PC-3 (cell line): ENCODE results near the gene NACC2.

ENCODE experiments used
- EZH2 ChIP-seq: fragments of 300-600 bp; sonication (generic); IDR thresholded peaks from one replicate; pipeline ENCODE4 v1.6.1; 2017; ENCODE audit warnings: antibody characterized with exemption, mild to moderate bottlenecking, low read length; ENCODE audit not compliant: unreplicated experiment
- EZH2phosphoT487 ChIP-seq: fragments of 300-600 bp; sonication (generic); IDR thresholded peaks from 2 replicates; pipeline ENCODE4 v1.6.1; 2018; ENCODE audit warnings: mild to moderate bottlenecking, antibody characterized with exemption, low read length, borderline replicate concordance
- TF ChIP-seq, protein P1 (sequence below): fragments of 300-600 bp; sonication (generic); conservative IDR thresholded peaks from 2 replicates; pipeline ENCODE4 v1.5.1; 2017; ENCODE audit warnings: antibody characterized with exemption, low read depth, mild to moderate bottlenecking, low read length

DNA sequence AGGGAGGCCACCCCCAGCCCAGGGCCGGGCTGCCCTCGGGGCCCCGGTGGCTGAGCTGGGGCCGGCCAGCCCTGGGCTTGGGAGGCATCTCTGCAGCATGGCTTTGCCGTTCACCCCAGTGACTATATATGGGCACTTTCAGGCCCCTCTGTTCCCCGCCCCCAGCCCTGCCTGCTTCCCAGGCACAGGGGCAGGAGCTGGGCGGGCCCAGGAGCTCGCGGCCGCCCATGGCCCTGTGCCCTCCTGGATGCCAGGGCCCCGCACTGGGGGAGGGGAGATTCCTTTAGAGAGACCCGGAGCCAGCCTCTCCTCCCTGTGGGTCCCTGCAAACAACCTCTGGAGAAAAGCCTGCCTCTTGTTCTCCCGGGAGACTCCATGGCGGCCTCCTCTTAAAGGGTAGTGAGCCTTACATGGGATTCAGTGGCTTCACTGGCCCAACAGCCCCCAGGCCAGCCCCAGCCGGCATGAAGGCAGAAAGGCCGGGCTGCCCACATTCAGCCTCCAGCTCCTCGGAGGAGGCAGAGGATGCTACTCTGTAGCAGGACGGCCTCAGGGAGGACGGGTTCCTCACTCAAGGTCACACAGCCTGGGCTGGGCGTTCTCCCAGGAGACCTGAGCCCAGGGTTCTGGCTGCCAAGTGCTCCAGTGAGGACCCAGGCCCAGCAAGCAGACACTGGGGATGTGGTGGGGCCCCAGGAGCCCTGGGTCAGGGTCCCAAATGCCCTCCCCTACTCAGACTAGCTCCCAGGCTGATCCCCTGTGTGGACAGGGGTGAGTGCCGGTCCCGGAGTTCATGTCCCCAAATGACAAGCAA is 4.1 kb downstream of the NACC2 start:
- TF ChIP-seq, protein P1, sequence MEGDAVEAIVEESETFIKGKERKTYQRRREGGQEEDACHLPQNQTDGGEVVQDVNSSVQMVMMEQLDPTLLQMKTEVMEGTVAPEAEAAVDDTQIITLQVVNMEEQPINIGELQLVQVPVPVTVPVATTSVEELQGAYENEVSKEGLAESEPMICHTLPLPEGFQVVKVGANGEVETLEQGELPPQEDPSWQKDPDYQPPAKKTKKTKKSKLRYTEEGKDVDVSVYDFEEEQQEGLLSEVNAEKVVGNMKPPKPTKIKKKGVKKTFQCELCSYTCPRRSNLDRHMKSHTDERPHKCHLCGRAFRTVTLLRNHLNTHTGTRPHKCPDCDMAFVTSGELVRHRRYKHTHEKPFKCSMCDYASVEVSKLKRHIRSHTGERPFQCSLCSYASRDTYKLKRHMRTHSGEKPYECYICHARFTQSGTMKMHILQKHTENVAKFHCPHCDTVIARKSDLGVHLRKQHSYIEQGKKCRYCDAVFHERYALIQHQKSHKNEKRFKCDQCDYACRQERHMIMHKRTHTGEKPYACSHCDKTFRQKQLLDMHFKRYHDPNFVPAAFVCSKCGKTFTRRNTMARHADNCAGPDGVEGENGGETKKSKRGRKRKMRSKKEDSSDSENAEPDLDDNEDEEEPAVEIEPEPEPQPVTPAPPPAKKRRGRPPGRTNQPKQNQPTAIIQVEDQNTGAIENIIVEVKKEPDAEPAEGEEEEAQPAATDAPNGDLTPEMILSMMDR = no peak
- TF ChIP-seq EZH2 (no peak), EZH2phosphoT487 (no peak)
